ENCODE measurements around the gene STX7. TPM values are rescaled to one million over a fixed set of nuclear protein-coding genes. Genes with fewer than 3 reads are reported as not detected.
A peak's percentile ranks its signal among the peaks of the same experiment; 100 is the strongest.

Gene STX7
- total RNA-seq, 1 experiment from 2014 or later, result 27.8 TPM

DNA sequence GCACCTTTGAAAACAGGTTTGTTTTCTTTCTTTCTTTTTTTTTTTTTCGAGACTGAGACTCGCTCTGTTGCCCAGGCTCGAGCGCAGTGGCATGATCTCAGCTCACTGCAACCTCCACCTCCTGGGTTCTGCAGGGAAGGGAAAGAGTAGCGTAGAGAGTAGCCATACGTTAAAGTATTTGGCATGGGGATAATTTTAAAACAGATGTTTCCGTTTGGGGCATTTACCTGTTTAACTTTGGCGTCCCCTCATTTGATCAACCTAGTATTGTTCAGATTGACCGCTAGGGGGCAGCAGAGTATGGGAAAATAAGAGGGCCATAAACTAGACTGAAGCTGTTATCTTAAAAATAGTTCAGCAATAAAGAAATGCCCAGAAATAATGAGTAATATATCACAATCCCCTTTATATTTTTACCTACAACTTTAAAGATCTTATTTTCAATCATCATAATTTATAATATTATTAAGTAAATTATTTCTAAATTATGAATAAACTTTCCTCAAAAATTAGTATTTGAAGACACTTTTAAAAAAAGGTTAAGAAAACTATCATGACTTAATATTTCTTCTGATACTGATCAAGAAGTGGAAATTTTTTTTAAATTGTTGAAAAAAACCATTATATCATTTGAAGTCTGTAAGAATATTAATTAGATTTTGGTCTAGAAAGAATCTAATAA lies 17.5 kb upstream of the STX7 start (continued):
- TF ChIP-seq SP1 (IDR thresholded peaks at IDR 0.05; ENCODE audit: low read depth) (no peak), EGR1 (IDR thresholded peaks at IDR 0.05; ENCODE audit: low read depth) (no peak), EZH2phosphoT487 (IDR thresholded peaks at IDR 0.05; ENCODE audit: borderline replicate concordance) (no peak)

DNA sequence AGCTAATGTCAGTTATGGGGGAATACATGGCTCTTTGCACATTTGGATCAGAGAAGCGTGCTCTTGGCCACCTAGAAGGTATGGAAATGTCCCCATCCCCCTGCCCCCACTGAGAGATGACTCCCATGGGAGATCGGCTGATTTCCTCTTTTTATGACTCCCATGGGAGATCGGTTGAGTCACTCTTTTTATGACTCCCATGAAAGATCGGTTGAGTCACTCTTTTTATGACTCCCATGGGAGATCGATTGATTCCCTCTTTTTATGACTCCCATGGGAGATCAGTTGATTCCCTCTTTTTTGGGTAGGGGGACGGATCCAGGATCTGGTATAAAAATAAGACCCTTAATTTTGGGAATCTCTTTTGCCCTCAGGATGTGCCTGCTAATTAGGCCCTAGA lies 14.9 kb upstream of the STX7 start:
- Histone ChIP-seq H3K9me2 (ENCODE audit: insufficient read depth) (no peaks in the 10 kb centered on the region), H2AFZ (ENCODE audit: low read depth, low read length, poor library complexity, severe bottlenecking) (peak overlapping the region; percentile 87), H3K4me1 (ENCODE audit: control insufficient read depth in 1 of 2, insufficient read depth in 2 of 2, low read length in 2 of 2) (peaks cover 20 to 27% of the 10 kb centered on the region in 2 experiments), H3K4me3 (replicated peaks in 1 of 2; ENCODE audit: low read depth in 1 of 2, low read length in 2 of 2) (peak overlapping the region; percentile 9 to 38; a peak in 3 of 4 replicates), H4K20me1 (ENCODE audit: insufficient read depth) (no peaks in the 10 kb centered on the region), H3K27me3 (ENCODE audit: insufficient read depth, low read length) (peaks cover 12% of the 10 kb centered on the region; the same call in 1 of the 2 replicates), H3K27ac (ENCODE audit: low read depth, low read length) (no peak overlapping the region), H3K4me2 (ENCODE audit: low read length) (peak overlapping the region; percentile 78), H3K79me2 (ENCODE audit: insufficient read depth, low read length) (no peaks in the 10 kb centered on the region), H3K36me3 (ENCODE audit: control insufficient read depth in 1 of 2, insufficient read depth in 2 of 2, low read length in 2 of 2) (no peaks in the 10 kb centered on the region), H3K9ac (ENCODE audit: low read length) (no peak overlapping the region), H3K9me3 (ENCODE audit: control insufficient read depth in 1 of 2, insufficient read depth in 1 of 2, low read depth in 1 of 2, low read length in 2 of 2) (no peaks in the 10 kb centered on the region)
- intact Hi-C loops (cut with micrococcal nuclease), result loop anchor here (5.0 kb wide), 1 partner anchor 285 kb away; the partner anchor contains the start of gene RPS12
- BruUV-seq (replicated peaks), result no TSS peak
- ATAC-seq (peak; percentile 84), DNase-seq (ENCODE audit: low read depth, low spot score) (peak; percentile 83)
- RAD21 ChIA-PET (ENCODE audit: low non-redundant PET in 1 of 2, low total read pairs in 2 of 2, uncharacterized antibody in 2 of 2, unreplicated experiment in 2 of 2), result no interaction called here
- POLR2A ChIA-PET, result interaction anchor here (1.6 kb wide), 1 partner anchor 10 kb away, joined by 3 read pairs; no protein-coding TSS in a partner anchor
- CTCF ChIA-PET, result no interaction called here
- TF ChIP-seq YY1 (IDR thresholded peaks at IDR 0.05; ENCODE audit: extremely low read depth, insufficient replicate concordance, low read depth, low read length) (peak; percentile 21), CTCF (IDR thresholded peaks at IDR 0.05 in 2 of 3, conservative IDR thresholded peaks at IDR 0.05 in 1 of 3; ENCODE audit: borderline replicate concordance in 1 of 3, insufficient read depth in 1 of 3, low read depth in 2 of 3, low read length in 2 of 3) (no peak), ATF3 (IDR thresholded peaks at IDR 0.05) (no peak; the same call in 1 of the 2 replicates), CBX3 (IDR thresholded peaks at IDR 0.05; ENCODE audit: low read depth) (peak; percentile 95), EGR1 (IDR thresholded peaks at IDR 0.05; ENCODE audit: low read depth) (no peak), SRF (IDR thresholded peaks at IDR 0.05; ENCODE audit: low read depth) (peak; percentile 69), FOSL1 (IDR thresholded peaks at IDR 0.05; ENCODE audit: low read depth) (peak; percentile 99), MAX (IDR thresholded peaks at IDR 0.05) (peak; percentile 51), EZH2 (IDR thresholded peaks at IDR 0.05) (no peak), CEBPB (IDR thresholded peaks at IDR 0.05; ENCODE audit: low read depth) (peak; percentile 50), EZH2phosphoT487 (IDR thresholded peaks at IDR 0.05; ENCODE audit: borderline replicate concordance) (no peak), REST (IDR thresholded peaks at IDR 0.05; ENCODE audit: low read depth) (no peak), POLR2AphosphoS5 (IDR thresholded peaks at IDR 0.05; ENCODE audit: low read depth, low read length) (peak; percentile 49; the same call in 1 of the 2 replicates), SP1 (IDR thresholded peaks at IDR 0.05; ENCODE audit: low read depth) (peak; percentile 84), POLR2A (IDR thresholded peaks at IDR 0.05; ENCODE audit: borderline replicate concordance, extremely low read depth, insufficient read depth, insufficient read length) (no peak)
- TF ChIP-seq, protein P1, sequence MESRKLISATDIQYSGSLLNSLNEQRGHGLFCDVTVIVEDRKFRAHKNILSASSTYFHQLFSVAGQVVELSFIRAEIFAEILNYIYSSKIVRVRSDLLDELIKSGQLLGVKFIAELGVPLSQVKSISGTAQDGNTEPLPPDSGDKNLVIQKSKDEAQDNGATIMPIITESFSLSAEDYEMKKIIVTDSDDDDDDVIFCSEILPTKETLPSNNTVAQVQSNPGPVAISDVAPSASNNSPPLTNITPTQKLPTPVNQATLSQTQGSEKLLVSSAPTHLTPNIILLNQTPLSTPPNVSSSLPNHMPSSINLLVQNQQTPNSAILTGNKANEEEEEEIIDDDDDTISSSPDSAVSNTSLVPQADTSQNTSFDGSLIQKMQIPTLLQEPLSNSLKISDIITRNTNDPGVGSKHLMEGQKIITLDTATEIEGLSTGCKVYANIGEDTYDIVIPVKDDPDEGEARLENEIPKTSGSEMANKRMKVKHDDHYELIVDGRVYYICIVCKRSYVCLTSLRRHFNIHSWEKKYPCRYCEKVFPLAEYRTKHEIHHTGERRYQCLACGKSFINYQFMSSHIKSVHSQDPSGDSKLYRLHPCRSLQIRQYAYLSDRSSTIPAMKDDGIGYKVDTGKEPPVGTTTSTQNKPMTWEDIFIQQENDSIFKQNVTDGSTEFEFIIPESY (IDR thresholded peaks at IDR 0.05; ENCODE audit: extremely low read depth, insufficient replicate concordance, low read length), result no peak
